Measurements from ENCODE around the gene RAB40B.

DNA sequence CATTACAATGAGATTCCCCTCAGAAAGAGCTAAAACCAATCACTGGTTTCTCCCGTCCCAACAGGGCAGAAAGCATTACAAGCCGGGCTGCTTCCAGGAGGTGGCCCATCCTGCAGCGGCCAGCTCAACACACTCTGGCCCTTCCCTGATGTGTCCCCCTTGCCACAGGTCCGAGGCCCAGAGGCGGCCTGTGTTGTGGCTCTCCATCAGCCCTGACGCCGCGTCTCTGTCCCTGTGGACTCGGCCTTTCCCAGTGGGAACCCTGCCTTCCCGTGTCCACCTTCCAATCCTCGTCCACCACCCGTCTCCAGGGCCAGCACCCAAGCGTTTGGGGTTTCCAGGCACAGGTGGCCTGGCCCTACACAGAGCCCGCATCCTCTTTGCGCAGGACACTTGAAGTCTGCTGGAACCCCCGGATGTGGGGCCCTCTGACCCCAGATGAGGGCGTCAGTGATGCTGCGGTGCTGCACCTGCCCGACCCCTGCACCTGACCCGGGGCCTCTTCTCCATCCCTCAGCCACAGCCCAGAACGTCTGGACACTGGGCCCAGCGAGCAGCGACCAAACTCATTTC lies 21.1 kb downstream of the RAB40B start:
- TF ChIP-seq CTCF (IDR thresholded peaks at IDR 0.05 in 2 of 3, conservative IDR thresholded peaks at IDR 0.05 in 1 of 3; ENCODE audit: borderline replicate concordance in 1 of 3, insufficient read depth in 1 of 3, low read depth in 2 of 3, low read length in 2 of 3), result no peak
- no peak for TF ChIP-seq ZNF274 (IDR thresholded peaks at IDR 0.05; ENCODE audit: low read depth, low read length)
- no peak for TF ChIP-seq SIN3A (IDR thresholded peaks at IDR 0.05; ENCODE audit: low read depth)
- TF ChIP-seq JUND (IDR thresholded peaks at IDR 0.05), result no peak
- no peak for TF ChIP-seq POLR2A (IDR thresholded peaks at IDR 0.05; ENCODE audit: borderline replicate concordance, extremely low read depth, insufficient read depth, insufficient read length)
- TF ChIP-seq YY1 (IDR thresholded peaks at IDR 0.05; ENCODE audit: extremely low read depth, insufficient replicate concordance, low read depth, low read length), result no peak
- TF ChIP-seq FOSL1 (IDR thresholded peaks at IDR 0.05; ENCODE audit: low read depth), result no peak
